Midbrain (tissue), 1 donor: ENCODE data around the gene THRAP3.
"Not testable (repeated sequence)": the region's sequence is repeated elsewhere in the genome, so short reads cannot be mapped to it uniquely, and the experiment has no call there.

Source experiments
- DNase-seq: peaks from one replicate; lab custom pipeline; 2025; lab: John Stamatoyannopoulos, UW

Gene THRAP3

DNA sequence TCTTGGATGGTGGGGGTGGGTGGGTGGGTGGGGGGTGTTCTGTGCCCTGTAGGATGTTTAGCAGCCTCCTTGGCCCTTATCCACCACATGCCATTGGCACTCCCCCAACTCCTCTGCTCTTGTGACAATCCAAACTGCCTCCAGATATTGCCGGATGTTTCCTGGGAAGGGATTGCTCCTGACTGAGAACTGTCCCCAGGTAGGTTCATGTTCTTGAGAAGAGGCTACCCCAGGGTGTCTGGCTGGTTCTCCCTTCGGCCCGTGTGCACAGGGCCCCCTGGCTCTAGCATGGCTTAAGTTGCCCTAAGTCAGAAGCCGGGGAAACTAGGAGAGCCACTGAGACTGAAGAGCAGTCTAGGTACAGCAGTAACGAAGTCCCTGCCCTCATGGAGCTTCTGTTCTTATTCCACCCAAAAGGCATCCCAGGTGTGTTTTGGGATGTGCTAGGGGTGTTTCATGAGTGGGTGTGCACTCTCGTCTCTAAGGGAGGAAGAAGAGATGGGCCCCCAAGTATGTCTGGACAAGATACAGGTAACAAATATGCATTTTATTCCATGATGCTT, 19.8 kb upstream of the THRAP3 start:
- peak; percentile 36 for DNase-seq

GRCh38 chr1:36206323-36206858, 17.9 kb upstream of the THRAP3 start:
- DNase-seq: no peak

DNA sequence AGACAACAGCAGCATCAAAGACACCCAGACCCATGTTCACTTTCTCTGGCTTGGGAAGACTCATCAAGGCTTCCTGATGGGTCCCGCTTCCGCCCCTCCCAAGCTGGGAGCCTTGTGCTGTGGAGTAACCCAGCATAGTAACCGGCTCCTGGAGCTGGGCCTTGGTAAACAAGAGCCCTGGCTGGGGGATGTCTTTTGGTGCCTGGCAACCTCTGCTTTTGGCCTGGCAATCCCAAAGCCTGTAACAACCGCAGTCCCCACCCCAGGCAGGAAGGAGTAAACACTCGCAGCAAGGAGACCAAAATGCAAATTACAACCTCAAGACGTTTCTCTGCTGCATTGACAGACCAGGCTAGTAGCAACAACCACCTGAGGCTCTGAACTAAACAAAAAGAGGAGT, 16.9 kb upstream of the THRAP3 start:
- peak; percentile 26 for DNase-seq

DNA sequence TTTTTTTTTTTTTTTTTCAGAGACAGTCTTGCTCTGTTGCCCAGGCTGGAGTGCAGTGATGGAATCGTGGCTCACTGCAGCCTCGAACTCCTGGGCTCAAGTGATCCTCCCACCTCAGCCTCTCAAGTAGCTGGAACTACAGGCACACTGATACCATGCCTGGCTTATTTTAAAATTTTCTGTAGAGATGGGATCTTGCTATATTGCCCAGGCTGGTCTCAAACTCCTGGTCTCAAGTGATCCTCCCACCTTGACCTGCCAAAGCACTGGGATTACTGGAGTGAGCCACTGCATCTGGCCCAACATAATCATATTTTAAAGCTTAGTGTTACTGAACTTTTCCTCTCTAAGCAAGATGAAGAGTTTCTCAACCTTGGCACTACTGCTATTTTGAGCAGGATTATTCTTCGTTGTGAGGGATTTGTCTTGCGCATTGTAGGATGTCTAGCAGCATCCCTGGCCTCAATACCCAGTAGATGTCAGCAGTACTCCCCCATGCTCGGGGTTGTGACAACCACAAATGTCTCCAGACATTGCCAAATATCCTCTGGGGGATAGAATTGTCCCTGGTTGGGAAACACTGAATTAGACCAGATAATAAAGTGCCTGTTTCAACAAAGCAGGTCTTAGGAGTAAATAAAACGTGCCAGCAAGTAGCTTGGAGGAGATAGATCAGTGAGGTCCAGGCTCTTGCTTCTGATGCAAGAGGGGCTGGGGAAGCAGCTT, 15.1 kb upstream of the THRAP3 start:
- DNase-seq: no peak

DNA sequence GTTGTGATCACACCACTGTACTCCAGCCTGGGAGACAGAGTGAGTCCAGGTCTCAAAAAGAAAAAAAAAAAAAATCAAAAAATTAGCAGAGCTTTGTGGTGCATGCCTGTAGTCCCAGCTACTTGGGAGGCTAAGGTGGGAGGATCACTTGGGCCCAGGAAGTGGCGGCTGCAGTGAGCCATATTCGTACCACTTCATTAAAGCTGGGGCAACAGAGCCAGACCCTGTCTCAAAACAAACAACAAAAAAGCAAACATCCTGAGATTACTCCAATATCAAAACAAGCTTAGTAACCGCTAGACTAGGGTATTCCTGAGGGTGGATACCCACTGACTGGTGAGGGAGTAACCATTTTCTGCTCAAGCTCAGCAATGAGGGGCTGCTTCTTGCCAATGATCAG, 12.9 kb upstream of the THRAP3 start:
- no peak for DNase-seq

DNA sequence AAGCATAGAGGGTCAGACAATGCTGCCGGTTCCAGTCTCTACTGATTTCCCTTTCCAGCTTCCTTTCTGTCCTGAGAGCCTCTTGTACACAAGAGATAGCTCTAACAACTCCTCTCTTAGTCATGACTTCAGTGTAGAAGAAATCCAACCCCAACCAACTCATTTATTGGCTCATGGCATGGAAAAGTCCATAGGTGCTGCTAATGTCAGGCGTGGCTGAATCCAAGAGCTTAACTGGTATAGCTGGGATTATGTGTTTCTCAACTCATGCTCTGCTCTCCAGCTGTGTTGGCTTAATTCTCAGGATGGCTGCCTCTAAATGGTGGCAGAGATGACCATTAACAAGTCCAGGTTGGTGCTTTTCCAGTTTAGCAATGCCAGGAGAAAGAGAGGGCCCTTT, 12.4 kb upstream of the THRAP3 start:
- DNase-seq: no peak

GRCh38 chr1:36212782-36213181, 11.5 kb upstream of the THRAP3 start:
- DNase-seq: no peak

GRCh38 chr1:36217670-36218069, 6.6 kb upstream of the THRAP3 start:
- peak; percentile 71 for DNase-seq

DNA sequence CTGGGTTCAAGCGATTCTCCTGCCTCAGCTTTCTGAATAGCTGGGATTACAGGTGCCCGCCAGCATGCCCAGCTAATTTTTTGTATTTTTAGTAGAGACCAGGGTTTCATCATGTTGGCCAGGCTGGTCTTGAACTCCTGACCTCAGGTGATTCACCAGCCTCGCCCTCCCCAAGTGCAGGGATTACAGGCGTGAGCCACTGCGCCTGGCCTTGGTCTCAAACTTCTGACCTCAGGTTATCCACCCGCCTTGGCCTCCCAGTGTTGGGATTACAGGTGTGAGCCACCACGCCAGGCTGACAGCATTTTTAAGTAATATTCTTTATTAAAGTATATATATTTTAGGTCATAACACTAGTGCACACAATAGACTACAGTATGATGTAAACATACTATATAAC, 2.3 kb upstream of the THRAP3 start:
- not testable (repeated sequence) for DNase-seq

DNA sequence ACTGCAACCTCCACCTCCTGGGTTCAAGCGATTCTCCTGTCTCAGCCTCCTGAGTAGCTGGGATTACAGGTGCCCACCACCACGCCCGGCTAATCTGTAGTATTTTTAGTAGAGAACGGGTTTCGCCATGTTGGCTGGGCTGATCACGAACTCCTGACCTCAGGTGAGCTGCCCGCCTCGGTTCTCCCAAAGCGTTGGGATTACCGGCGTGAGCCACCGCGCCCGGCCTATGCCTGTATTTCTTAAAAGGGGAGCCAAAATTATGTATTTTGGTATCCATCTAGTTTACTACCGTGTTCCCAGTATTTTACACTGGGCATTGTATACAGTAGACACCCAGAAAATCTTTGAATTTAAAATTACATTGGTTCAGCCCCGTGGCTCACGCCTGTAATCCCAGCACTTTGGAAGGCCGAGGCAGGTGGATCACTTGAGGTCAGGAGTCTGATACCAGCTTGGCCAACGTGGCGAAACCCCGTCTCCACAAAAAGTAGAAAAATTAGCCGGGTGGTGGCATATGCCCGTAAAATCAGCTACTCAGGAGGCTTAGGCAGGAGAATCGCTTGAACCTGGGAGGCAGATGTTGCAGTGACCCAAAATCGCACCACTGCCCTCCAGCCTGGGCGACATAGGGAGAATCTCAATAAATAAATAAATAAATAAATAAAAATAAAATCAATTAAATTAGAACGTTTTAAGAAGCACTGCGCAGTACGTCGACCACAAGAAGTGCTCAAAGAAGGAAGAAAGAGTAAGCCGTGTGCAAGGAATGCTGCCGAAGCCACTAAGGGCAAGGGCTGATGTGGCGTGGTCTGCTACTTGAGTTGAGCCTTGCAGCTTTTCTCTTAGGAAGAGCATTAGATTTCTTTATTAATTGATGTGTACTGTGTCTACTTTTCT, 1.5 kb upstream of the THRAP3 start:
- DNase-seq: no peak

- DNase-seq: peak; percentile 61
Observed at GRCh38 chr1:36223381-36223995, 755 bp upstream of the THRAP3 start.

DNA sequence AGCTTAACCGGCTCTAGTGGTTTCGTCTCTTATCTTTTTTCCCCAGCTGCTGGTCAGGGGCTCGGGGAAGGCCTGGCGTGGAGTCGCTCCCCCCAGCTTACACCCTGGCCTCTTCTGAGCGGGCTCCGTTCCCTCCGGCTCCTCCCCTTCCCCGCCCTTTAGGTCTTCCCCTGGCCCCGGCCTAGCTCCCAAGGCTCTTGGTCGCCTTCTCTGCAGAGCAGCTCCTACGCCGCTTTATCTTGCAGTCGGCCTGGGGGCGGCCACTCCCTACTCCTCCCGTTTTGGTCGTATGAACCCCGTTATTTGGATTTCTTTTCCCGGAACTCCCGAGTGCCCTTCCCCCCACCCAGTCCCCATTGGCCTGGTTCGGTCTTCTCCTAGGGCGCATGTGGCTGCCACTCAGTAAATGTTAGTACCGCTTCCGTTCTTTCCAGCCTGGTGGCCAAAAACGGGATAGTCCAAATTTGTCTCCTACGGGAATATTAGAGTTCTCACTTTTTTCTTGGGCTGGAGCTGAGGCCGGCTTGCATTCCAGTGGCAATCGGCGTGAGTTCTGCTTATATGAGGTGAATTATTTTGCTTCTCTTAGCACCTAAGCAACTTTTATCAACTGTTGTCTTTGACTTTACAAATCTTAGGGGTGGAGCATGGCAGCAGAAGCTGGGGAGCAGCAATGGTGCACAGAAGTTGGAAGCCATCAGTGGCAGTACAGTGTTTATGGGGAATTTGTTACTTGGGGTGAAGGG, 467 bp downstream of the THRAP3 start:
- DNase-seq: no peak

DNA sequence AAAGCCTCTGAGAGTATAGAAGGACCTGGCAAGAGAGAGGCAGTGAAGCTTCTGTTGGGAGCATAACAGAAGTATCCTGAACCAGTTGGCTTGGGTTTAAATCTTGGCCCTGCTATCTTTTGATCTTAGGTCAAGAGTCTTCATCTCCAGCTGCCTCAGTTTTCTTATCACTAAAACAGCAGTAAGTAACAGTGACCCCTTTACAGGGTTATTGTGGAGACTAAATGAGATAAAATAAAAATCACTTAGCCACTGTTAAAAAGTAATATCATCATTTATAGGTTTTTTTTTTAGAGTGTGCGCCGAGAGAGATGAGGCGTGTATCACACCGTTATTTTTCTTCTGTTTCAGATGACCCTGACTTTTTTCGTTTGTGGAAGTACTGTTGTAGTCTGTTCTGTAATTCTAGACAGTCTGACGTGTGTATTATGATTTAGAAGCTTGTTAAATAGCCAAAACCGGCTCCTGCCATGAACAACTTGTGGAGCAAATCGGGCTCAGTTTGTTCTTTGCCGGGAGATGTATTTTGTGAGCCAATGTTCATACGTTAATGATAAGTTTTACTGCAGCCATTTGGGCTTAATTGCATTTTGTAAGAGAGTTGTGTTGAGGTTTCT, 1.1 kb downstream of the THRAP3 start:
- DNase-seq: no peak

DNA sequence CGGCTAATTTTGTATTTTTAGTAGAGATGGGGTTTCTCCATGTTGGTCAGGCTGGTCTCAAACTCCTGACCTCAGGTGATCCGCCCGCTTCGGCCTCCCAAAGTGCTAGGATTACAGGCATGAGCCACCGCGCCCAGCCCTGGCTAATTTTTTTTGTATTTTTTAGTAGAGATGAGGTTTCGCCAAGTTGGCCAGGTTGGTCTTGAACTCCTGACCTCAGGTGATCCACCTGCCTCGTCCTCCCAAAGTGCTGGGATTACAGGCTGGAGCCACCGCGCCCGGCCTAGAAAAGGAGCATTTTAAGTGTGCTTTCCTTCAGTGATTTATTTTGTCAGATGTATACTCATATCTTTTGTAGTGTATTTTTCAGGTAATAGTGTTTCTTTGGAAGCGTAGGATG, 6.0 kb downstream of the THRAP3 start:
- not testable (repeated sequence) for DNase-seq

GRCh38 chr1:36231191-36231590, 6.9 kb downstream of the THRAP3 start:
- no peak for DNase-seq

- DNase-seq: no peak
Observed at GRCh38 chr1:36232212-36233095, 8.2 kb downstream of the THRAP3 start.

DNA sequence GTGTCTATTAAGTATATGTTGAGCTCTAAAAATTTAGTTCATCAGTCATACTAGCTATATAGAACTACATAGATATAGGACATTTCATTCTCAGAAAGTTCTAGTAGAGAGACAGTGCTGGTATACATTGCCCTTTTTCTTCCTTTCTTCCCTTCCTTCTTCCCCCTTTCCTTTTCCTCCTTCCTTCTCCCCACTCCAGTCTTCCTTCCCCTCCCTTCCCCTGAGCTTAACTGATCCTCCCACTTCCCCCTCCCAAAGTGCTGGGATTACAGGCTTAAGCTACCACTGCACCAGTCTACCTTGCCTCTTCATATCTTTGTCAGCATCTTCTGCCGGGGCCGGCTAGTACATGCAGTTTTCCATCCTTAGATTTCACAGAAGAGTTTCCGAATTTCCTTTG, 12.1 kb downstream of the THRAP3 start:
- DNase-seq: no peak

- no peak for DNase-seq
Observed at GRCh38 chr1:36238433-36238832, 14.2 kb downstream of the THRAP3 start.

GRCh38 chr1:36239941-36240637, 15.8 kb downstream of the THRAP3 start:
- peak; percentile 10 for DNase-seq
